AG20443 (cell line): ENCODE results near the gene ULK4.
"Not testable (repeated sequence)": the region's sequence is repeated elsewhere in the genome, so short reads cannot be mapped to it uniquely, and the experiment has no call there.

Experiments used
- DNase-seq: peaks from one replicate; pipeline ENCODE4 v3.0.0; 2012; ENCODE audit warnings: low spot score, mixed read lengths

The ULK4 gene

DNA sequence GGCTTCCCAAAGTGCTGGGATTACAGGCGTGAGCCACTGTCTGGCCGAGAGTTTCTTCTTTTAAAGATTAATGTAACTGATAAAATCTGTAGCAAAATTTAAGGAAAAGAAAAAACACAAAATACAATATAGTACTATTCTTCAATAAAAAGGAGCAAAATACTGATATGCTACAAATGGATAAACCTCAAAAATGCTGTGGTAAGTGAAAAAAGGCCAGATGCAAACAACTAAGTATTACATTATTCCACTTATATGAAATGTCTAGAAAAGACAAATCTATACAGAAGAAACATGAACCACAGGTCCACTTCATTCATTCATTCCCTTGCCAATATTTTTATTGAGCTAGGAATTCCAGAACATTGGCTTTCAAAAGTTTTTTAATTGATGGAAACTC lies 463.1 kb downstream of the ULK4 start:
- DNase-seq, result no peak

GRCh38 chr3:41490360-41490759 lies 471.5 kb downstream of the ULK4 start:
- DNase-seq, result no peak

- no peak for DNase-seq
These were observed 472.7 kb downstream of the ULK4 start for GRCh38 chr3:41489231-41489630.

DNA sequence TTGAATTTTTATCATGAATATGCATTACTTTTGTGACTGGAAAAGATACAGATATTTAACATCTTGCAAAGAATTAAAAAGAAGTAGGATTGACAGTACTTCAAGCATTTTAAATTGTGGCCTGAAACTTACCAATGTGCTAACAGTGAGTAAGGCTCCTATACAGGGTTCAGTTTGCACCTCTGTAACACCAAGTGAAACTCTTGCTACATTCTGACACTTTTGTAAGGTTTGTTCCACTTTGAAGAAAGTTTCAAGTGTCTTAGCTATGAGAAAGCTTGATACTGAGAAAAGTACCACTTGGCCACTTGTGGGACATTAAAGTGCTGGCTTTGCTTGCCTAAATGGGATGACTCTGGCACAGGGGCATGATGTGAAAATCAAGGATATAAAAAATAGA lies 473.4 kb downstream of the ULK4 start:
- no peak for DNase-seq

DNA sequence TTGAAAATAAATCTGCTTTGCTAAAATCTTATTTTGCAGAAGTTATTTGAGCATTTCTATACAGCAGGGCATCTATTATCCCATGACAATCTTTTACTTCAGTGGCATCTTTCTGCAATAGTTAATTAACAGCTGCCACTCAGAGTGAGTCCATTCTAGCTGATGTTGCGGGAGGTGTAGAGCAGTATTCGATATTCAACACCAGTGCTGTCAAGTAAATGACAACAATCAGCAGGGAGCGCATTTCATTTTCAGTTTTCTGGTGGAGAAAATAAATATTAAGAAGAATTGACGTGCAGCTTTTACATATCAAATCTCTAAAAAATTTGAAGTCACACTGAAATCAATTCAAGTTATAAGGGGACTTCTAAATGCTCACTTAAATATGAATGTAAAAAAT lies 476.4 kb downstream of the ULK4 start:
- DNase-seq, result no peak

- DNase-seq, result no peak
These were observed 479.8 kb downstream of the ULK4 start for GRCh38 chr3:41482134-41482533.

DNA sequence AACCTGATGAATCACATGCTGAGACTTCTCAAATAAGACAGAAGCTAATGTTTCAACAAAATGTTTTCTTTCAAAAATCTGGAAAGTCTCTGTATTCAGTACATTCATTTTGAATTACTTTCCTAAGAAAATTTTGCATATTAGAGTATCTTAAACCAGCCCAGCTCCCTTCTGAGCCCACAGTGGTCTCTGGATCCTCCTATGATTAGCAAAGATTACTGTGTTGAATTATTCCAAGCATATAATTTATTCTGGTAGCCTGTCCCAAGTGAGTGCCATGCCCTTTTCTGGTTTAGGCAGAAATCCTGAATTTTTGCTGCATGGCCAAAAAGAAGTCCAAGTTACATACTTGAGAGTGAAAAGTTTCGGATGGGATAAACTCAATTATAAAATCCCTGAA lies 483.6 kb downstream of the ULK4 start:
- no peak for DNase-seq

DNA sequence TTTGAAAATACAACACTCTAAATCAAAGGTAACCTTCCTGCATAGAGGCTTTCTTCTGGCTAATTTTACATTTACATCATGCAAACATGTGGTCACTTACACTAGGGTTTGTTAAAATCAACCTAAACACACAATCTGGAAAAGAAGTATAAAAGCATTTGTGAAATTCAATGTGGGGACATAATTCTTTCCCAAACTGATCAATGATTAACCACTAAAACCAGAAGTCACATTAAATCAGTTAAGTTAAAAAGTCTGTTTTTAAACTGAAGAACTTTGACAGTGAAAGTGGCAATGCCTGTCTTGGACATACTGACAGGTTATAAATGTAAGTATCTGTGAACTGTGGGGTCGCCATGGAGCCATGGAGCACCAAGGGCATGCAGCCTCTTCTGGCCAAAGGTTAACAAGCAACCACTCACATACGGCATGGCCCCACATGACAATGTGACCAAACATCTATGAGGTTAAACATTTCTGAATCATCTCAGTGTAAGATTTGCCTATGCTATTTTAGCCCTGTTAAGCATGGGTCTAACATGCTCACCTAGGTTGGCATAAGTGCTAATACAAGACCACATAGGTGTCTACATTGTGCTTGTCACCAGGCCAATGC lies 484.4 kb downstream of the ULK4 start:
- DNase-seq, result no peak

DNA sequence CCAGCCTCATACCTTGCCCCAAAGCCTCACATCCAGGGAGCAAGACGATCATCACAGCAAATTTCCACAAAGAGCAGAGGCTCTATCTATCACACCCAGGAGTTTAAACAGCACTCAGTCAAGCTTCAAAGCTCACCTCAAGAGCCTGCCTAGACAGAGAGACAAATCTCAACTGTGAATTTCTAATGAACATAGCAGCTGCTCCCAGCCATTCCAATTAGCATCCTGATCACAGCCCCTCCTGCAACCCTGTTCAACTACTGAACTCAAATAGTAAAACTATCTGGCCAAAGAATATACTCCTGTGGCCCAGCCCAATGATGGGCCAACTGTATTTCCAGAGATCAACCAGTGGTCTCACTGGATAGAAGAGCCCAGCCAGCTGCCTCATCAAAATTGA lies 492.8 kb downstream of the ULK4 start:
- DNase-seq, result no peak

DNA sequence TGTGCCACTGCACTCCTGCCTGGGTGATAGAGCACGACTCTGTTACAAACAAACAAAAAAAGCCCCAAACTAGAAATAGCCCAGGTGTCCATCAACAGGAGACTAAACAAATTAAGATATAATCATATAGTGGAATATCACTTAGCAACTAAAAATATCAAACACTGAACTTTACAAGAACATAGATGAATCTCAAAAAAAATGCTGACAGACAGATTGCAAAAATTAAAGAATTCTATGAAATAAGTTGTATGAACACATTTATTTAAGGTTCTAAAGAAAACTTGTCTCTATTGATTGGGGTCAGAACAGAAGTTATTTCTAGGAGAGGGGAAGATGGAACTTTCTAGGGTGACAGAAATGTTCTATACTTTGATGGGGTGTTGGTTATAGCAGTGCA lies 494.4 kb downstream of the ULK4 start:
- no peak for DNase-seq

GRCh38 chr3:41464858-41465257 lies 497.0 kb downstream of the ULK4 start:
- DNase-seq, result no peak

DNA sequence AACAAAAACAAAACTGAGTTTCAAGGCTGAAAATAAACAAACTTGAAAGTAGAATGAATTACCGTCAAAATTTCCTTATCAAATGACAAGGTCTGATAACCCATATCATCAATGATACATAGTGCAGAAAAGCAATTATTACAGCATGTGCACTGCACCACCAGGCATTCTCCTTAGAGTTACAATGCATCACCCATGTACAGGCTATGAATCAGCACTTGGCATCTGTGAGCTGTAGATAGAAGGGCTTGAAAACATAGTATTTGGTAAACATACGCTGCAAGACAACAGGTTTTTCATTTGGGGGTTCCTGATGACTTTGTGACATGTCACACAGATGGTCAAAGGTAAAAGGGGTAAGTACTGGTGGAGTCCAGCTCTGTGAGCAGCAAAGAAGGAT lies 497.5 kb downstream of the ULK4 start:
- no peak for DNase-seq

DNA sequence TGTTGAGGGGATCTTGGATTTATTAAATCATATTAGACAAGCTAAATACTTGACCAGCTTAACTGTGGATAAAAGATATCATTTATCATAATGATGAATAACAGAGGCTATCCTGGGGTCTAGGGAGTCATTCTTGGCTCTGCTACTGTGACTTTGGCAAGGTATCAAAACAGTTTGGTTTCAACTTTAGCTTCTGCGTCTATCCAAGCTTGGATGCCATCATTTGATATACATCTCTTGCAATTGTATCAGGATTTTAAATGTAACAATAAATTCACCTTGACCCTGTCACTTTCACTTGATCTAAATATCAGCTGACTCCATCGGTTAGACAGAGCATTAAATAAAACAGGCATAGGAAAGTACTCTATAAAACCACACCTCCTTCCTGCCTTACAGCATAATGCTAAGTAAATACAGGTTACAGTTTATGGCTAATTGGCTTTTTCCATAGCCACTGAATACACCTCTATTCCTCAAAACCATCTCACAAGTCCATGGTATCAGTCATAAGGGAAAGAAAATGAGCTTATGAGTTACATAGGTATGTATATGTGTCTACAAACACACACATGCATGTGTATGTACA lies 499.7 kb downstream of the ULK4 start:
- DNase-seq, result no peak

DNA sequence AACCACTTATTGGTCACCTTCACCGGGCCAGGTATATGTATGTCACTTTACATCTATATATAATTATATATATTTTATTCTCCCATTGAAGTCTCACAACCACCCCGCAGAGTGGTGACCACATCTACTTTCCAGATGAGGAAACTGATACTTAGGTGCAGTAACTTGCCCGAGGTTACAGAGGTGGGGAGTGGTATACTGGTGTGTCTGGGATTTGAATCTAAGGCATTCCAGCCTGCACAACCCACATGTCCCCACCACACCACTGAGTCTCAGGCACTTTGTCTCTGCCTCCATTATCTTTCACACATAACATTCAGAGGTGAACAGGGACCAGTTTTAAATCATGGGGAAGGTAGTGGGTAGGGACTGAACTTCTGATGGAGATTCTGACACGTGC lies 501.2 kb downstream of the ULK4 start:
- DNase-seq, result no peak

- no peak for DNase-seq
These were observed 504.7 kb downstream of the ULK4 start for GRCh38 chr3:41457176-41457575.

- no peak for DNase-seq
These were observed 505.7 kb downstream of the ULK4 start for GRCh38 chr3:41456162-41456561.

DNA sequence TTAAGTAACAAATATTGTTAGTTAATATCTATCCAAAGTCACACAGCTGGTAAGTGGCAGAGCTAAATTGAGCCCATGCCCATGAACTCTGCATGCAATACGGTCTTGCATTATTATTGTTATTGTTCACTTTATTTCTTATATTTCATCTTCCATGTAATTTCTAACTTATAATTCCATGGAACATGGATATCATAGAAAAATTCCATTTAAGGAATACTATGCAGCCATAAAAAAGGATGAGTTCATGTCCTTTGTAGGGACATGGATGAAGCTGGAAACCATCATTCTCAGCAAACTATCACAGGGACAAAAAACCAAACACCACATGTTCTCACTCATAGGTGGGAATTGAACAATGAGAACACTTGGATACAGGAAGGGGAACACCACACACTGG lies 508.3 kb downstream of the ULK4 start:
- DNase-seq, result not testable (repeated sequence)

GRCh38 chr3:41450416-41451231 lies 511.3 kb downstream of the ULK4 start:
- DNase-seq, result no peak

DNA sequence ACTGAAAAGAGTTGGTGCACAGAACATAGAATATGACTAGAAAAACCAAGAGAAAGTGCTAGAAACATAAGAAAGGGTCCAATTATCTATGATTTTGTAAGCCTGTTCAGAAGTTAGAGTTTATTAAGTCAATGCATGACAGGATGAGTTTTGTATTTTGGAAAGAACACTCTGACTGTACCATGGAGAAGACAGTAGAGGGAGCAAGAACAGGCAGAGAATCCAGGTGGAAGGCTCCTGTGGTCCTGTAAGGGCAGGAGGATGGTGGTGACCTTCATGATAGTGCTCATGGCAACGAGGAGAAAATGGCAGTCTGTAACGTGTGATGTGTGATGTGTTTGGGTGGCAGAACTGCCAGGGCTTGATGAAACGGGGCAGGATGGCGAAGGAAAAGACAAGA lies 513.5 kb downstream of the ULK4 start:
- no peak for DNase-seq

DNA sequence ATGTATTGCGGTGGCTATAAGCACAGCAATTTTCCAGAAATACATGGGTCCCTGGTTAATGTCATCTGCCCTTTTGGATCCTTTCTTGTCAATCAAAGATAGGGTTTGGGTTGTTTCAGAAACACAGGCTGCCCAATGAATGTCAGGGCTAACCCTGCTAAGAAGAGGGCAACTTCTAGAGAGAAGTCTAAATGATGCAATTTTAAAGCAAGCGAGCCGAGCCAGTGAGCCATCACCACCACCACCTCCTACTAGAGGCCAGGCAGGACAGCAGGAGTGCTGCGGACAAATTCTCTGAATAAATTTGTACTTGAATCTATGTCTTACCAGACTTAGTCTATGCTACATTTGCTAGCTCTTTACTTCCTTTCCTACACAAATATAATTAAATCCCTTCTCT lies 514.2 kb downstream of the ULK4 start:
- no peak for DNase-seq

DNA sequence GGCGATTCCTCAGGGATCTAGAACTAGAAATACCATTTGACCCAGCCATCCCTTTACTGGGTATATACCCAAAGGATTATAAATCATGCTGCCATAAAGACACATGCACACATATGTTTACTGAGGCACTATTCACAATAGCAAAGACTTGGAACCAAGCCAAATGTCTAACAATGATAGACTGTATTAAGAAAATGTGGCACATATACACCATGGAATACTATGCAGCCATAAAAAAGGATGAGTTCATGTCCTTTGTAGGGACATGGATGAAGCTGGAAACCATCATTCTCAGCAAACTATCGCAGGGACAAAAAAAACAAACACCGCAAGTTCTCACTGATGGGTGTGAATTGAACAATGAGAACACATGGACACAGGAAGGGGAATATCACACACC lies 515.6 kb downstream of the ULK4 start:
- DNase-seq, result not testable (repeated sequence)

DNA sequence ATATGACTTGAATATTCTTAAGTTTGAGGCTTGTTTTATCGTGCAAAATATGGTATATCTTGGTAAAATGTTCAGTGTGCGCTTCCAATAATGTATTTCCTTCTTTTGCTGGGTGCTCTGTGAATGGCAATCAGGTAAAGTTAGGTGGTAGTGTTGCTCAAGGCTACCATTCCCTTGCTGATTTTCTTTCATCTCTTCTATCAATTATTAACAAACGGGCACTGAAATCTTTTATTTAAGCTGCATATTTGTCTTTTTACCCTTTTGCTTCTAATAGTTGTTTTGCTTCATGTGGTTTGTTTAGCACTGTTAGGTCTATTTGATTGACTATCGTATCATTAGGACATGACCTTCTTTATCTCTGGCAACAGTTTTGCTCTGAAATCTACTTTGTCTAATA lies 520.3 kb downstream of the ULK4 start:
- no peak for DNase-seq

GRCh38 chr3:41441139-41441538 lies 520.8 kb downstream of the ULK4 start:
- no peak for DNase-seq

DNA sequence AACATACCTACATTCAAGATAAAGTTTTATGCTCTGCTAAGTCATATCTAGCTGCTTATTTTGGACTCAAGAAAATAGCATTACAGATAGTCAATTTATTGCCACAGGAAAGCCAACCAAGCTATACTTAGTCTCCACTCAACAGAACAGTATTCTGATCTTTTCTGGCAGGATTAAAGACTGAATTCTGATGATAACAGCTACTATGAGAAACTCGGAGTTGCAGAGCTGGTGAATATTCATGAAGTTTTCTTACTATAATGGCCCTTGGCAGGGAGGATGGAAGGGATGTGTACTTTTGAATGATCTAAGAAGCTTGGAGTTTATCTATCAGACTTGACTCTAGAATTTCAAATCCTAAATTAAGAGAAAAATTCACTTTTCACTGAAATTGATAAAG lies 524.9 kb downstream of the ULK4 start:
- no peak for DNase-seq
